ENCODE data around the gene TMEM163. TPM values are rescaled to one million over a fixed set of nuclear protein-coding genes. Genes with fewer than 3 reads are reported as not detected.

TMEM163 gene
- total and polyA plus RNA-seq, 7 donors = 0.28 to 2.6 (median 1.1) TPM; not detected in 1

DNA sequence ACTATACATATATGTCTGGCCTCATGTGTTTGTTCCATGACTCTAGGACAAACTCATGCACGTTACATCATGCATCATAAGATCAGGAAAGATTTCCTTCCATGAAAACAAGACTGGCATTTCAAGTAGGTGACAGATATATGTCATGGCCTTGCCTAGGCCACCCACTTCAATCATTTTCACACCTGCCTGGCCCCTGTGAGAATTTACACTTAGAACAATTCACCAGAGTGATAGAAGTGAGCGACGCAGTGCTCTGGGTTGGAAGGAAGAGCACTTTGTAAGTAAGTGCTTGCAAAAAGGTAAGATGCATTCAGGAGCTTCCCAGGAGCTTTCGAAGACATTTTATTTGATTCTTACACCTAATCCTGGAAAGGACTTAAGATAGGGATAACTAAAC, 39.5 kb downstream of the TMEM163 start:
- H3K9me3 ChIP-seq = no peaks in the 10 kb centered on the region
- H3K4me3 ChIP-seq = no peak overlapping the region
- TF ChIP-seq POLR2A (IDR thresholded peaks at IDR 0.05) (no peak), EP300 (IDR thresholded peaks at IDR 0.05) (no peak), POLR2AphosphoS5 (IDR thresholded peaks at IDR 0.05) (no peak)
- TF ChIP-seq, protein P1, sequence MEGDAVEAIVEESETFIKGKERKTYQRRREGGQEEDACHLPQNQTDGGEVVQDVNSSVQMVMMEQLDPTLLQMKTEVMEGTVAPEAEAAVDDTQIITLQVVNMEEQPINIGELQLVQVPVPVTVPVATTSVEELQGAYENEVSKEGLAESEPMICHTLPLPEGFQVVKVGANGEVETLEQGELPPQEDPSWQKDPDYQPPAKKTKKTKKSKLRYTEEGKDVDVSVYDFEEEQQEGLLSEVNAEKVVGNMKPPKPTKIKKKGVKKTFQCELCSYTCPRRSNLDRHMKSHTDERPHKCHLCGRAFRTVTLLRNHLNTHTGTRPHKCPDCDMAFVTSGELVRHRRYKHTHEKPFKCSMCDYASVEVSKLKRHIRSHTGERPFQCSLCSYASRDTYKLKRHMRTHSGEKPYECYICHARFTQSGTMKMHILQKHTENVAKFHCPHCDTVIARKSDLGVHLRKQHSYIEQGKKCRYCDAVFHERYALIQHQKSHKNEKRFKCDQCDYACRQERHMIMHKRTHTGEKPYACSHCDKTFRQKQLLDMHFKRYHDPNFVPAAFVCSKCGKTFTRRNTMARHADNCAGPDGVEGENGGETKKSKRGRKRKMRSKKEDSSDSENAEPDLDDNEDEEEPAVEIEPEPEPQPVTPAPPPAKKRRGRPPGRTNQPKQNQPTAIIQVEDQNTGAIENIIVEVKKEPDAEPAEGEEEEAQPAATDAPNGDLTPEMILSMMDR (IDR thresholded peaks at IDR 0.05) = no peak
- WGBS, 2 donors = 90 to 91% methylated on average over 4 of the region's 4 CpGs
- intact Hi-C loops (cut with DNase I) = no loop called here
- no peak overlapping the region for H3K27ac ChIP-seq
- no peaks in the 10 kb centered on the region for H3K4me1 ChIP-seq
- H3K36me3 ChIP-seq = no peaks in the 10 kb centered on the region
- no peaks in the 10 kb centered on the region for H3K27me3 ChIP-seq
- no peak for DNase-seq

DNA sequence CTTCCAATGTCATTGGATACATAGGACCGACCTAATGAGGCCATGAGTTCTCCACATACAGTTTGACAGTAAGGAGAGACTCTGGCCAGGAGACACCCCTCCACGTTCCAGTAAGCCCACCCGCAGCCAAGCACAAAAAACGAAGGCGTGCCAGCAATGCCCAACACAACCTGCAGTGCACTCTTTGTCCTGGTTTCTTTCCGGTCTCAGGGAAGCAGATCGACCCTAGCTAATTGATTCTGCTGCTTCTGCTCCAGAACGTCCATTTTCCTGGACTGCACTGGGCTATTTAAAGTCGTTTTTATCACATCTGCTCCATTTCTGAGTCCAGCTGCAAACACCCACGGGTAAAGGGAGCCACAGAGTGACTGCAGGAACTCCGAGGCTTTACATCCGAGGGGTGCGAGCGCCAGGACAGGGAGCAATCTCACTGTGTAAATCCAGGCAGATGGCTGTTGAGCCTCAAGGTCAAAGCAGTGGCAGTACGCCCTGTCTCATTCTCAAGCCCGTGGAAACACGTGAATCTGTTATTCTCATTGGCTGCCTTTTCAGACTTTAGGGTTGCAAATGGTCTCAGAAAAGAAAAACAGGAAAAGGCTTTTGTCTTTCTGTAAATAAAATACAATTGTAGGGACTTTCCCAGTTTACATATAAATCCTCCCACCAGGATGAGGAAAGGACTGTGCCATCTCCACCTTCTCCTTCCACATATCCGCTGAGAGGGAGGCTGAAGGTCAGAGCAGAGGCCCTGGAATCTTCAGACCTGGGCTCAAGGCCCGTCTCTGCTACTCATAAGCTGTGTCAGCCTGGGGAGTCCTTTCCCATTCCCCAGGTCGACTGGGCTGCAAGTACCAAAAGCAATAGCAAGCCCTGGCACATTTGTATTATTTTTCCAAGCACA, 40.7 kb downstream of the TMEM163 start:
- TF ChIP-seq POLR2A (IDR thresholded peaks at IDR 0.05) (no peak), EP300 (IDR thresholded peaks at IDR 0.05) (no peak), POLR2AphosphoS5 (IDR thresholded peaks at IDR 0.05) (no peak)
- TF ChIP-seq, protein P1 (IDR thresholded peaks at IDR 0.05) = no peak
- no peaks in the 10 kb centered on the region for H3K27me3 ChIP-seq
- no peaks in the 10 kb centered on the region for H3K9me3 ChIP-seq
- H3K27ac ChIP-seq = no peak overlapping the region
- WGBS, 2 donors = 47 to 67% methylated on average over 20 of the region's 20 CpGs
- no peaks in the 10 kb centered on the region for H3K36me3 ChIP-seq
- no peak overlapping the region for H3K4me3 ChIP-seq
- DNase-seq = no peak
- H3K4me1 ChIP-seq = no peaks in the 10 kb centered on the region
- intact Hi-C loops (cut with DNase I) = no loop called here

DNA sequence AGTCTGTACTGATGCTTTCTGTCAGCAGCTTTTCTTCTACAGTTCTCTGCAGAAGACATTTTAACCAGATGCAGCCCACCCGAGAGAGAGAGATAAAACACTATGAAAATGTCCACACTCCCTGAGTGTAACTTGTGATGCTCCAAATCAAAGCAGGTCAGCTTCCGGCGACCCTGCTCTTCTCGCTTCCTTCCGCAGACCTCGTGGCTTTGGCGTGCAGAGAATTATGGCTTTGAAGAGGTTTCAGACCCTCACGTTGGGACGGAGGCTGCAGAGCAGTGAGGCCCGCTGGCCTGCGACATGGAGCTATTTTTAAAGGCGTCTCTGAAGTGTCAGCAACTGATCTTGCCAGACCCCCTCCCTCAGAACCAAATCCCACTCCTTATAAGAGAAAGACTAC, 41.8 kb downstream of the TMEM163 start:
- Histone ChIP-seq H3K4me3 (no peak overlapping the region), H3K9me3 (no peaks in the 10 kb centered on the region), H3K27ac (no peak overlapping the region), H3K27me3 (no peaks in the 10 kb centered on the region), H3K4me1 (no peaks in the 10 kb centered on the region), H3K36me3 (no peaks in the 10 kb centered on the region)
- TF ChIP-seq POLR2AphosphoS5 (IDR thresholded peaks at IDR 0.05) = no peak
- TF ChIP-seq POLR2A (IDR thresholded peaks at IDR 0.05) = no peak
- no peak for TF ChIP-seq EP300 (IDR thresholded peaks at IDR 0.05)
- DNase-seq = no peak
- WGBS, 2 donors = 45 to 72% methylated on average over 12 of the region's 12 CpGs
- intact Hi-C loops (cut with DNase I) = no loop called here

DNA sequence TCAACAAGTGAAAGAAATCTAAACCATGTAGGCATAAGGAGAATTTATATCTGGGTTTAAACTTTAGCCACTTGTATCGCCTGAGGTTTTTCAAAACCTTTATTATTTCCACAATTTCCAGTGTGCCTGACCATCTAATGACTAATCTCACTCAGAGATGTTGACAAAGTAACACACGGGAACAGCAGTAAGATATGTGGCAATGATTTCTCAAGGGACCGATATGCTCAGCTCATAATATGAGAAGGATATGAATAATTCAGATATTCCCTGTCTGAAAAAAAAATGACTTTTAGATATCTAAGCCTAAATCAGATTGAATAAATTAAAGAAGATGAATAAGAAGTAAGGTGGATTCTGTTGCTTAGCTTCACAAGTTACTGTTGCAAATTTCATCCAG, 43.5 kb downstream of the TMEM163 start:
- Histone ChIP-seq H3K36me3 (no peaks in the 10 kb centered on the region), H3K9me3 (no peaks in the 10 kb centered on the region), H3K27me3 (no peaks in the 10 kb centered on the region), H3K4me1 (peaks cover 0 to 12% (median 10%) of the 10 kb centered on the region in 4 donors), H3K4me3 (no peak overlapping the region), H3K27ac (no peak overlapping the region)
- WGBS, 2 donors = 71 to 84% methylated on average over 3 of the region's 3 CpGs
- intact Hi-C loops (cut with DNase I) = no loop called here
- no peak for DNase-seq
- TF ChIP-seq, protein P1 (IDR thresholded peaks at IDR 0.05) = no peak
- TF ChIP-seq EP300 (IDR thresholded peaks at IDR 0.05) (no peak), POLR2AphosphoS5 (IDR thresholded peaks at IDR 0.05) (no peak), POLR2A (IDR thresholded peaks at IDR 0.05) (no peak)

DNA sequence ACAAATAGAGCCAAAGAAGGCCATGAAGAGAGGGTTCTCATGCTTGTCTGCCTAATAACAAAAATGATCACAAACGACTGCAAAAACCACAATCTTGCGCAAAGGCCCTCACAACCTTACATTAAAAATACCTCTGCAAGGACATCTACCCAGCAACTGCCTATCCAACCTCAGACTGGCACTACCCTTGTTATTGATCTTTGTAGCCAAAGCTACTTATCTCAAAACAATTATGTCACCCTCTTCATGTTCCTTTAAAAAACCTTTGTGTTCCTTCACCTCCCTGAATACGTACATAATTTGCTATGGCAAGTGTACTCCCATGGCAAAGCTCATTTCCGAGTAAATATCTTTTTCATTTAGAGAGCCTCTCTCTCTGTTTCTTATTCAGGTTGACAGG, 44.1 kb downstream of the TMEM163 start:
- Histone ChIP-seq H3K27me3 (no peaks in the 10 kb centered on the region), H3K9me3 (no peaks in the 10 kb centered on the region), H3K4me1 (peaks cover 0 to 14% (median 12%) of the 10 kb centered on the region in 4 donors), H3K4me3 (no peak overlapping the region), H3K36me3 (no peaks in the 10 kb centered on the region), H3K27ac (no peak overlapping the region)
- no peak for DNase-seq
- 78 to 83% methylated on average over 4 of the region's 4 CpGs for WGBS, 2 donors
- intact Hi-C loops (cut with DNase I) = no loop called here
- TF ChIP-seq, protein P1 (IDR thresholded peaks at IDR 0.05) = no peak
- no peak for TF ChIP-seq POLR2A (IDR thresholded peaks at IDR 0.05)
- TF ChIP-seq EP300 (IDR thresholded peaks at IDR 0.05) = no peak
- TF ChIP-seq POLR2AphosphoS5 (IDR thresholded peaks at IDR 0.05) = no peak
